Stimulated activated CD8-positive, alpha-beta memory T cell treated with anti-CD3 and anti-CD28 coated beads, Interleukin-15, amount 100 ng/mL, for 4 hours (primary cell): ENCODE data around the gene ANXA9.

Source experiments
- DNase-seq, 2 donors: peaks; one replicate each; pipeline ENCODE4 v3.0.0-alpha.2; 2020; ENCODE audit warnings: low read depth in 2 of 2

Gene ANXA9

DNA sequence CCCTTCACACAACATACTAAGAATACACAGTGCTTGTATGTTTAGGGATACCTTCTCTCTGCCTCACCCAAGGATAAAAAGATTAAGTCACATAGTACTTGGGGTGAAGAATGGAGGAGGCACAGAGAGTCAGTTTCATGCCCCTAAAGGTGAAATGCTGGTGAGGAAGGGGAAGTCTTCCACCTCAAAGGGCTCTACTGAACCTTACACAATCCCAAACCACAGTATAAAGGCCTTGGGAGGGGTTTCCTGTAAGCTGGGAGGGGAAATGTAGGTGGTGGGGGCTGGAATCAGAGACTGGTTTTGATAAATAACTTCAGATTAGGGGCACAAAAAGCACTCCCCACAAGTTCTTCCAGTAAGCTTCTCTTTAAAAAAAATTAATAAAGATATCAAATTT lies 21.1 kb downstream of the ANXA9 start:
- no peak for DNase-seq

DNA sequence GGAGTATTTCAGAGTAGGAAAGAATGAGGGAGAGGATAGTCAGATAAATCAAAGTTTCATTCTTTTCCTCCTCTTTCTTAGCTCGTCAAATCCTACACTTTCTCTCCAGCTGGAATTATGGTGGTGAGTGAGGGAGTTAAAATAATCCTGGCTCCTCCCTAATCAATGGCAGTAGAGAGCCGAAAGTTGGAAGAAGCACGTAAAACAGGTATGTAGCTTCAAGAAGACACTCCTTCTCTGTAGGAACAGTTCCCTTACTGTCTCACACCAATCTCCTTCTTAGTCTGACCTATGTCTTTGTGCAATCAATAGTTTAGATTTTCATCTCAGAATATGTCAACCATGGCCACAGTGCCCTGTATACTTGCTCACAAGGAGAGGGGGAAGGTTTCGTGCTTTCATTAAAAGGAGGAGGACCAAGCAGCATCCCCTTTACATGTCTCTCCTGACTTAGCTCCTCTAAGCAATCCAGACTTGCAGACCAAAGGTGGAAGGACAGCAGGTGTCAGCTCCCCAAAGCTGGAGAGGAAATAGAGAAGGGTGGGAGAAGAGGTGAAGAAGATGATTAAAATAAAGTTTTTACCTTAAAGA lies 23.7 kb downstream of the ANXA9 start:
- DNase-seq: no peak

DNA sequence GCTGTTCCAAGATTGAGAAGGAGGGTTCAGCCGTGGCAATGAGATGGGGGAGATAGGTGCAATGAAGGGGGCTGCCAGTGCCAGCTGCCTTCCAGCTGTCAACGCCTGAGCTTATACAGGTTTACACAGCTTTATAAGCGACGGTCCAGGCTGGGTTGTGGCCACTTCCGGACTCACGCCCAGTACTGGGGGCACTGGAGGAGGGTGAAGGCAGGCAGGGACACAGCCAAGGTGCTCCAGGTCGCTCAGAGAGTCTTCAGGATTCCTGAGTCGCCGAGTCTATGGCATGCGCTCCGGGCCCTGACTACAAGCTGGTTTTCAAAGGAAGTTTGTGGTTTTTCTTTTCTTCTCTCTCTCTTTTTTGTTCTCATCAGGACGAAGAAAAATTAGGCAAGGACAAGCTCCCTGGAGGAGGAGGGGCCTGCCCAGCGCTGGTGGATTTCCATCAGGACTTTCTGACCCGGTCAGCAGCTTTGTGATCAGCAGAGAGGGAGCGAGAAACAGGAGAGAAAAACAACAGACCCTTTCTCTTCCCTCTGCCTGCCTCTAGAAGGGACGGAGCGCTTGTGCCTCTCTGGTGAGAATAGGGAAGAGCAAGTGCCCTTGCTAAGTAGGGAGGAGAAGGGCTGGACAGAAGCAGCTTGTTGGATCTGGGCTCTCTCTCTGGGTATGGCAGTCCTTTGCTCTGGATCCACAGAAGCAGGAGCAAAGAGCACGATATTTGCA lies 24.4 kb downstream of the ANXA9 start, which contains the start of gene MINDY1:
MINDY1 (minus strand) TSS at position 576 of the 726 bp plus-strand sequence. CDS start 4,285 bp downstream, outside the sequence.
- no peak for DNase-seq

DNA sequence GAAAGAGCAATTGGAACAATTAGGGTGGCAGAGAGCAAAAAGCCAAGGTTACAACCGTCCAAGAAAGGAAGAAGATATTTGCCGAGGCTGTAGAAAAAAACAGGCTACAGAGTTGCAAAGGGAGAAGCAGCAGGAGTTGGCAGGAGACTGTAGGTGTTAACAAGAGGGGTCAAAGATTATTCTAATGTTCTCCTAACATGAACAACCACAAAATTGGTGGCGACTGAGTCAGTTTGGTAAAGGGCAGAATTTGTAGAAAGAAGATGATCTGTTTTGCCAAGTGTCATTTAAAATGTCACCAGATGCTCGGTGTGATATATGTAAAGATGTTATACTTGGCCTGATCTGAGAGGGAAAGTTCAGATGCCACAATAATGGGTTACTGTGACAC lies 25.8 kb downstream of the ANXA9 start:
- DNase-seq: no peak

DNA sequence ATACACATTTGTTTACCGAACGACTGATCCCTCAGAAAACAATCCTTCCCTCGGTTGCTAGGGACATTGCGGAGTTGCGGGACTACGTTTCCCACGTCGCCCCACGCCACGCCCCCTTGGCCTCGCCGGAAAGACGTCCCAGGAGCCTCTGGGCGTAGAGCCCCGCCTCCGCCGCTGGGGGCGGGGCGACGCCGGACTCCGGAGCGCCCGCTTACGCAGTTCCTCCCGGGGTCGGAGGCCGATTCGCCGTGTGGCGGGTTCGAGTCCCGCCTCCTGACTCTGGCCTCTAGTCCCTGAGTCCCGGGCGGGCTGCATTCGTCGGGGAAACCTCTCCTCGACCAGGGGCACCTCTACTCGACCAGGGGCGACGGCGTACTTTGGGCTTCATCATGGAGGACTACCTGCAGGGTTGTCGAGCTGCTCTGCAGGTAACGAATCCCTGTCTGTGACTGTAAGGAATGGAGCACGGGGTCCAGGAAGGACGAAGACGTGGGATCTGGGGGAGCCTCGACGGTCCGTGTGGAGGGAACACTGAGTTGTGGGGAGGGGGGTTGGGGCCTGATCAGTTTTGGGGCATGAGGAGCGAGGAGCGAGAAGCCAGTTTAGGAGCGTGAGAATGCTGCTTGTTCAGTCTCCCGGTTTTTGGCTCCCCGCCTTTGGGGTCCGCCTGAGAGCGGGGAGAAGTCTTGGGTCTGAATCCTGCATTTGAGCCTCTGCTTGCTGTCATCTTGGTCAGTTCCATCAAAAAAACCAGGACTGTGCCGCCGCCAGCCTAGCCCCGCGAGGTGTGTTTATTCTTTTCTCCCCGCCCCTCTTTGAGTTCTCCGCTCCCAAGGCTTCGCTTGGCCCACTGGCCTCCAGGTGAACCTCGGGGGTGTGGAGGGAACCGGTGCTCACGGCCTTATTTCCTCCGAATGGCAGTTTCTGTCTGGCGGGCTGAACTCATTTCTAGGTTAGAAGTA lies 26.4 kb downstream of the ANXA9 start, which contains the start of gene PRUNE1:
PRUNE1 (plus strand) TSS at position 206 of the 962 bp plus-strand sequence; CDS start at position 390, 184 bp downstream.
- peak; percentile 85 to 91 for DNase-seq

DNA sequence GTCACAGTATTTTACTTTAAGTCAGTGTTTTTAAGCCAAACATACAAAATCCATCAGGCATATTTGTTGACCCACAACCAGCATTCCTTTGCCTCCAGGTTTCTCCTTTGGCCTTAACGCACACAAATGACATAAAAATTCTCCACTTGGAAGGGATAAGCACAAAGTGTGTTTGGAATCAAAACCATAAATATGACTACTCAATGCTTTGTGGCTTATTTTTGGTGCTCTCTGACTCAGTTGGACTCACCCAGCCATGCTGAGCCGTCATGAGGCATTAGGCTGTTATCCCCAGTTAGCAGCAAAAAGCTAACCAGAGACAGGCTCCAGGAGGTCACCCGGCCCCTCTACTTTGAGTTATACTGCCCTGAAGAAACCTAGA lies 27.1 kb downstream of the ANXA9 start:
- no peak for DNase-seq

DNA sequence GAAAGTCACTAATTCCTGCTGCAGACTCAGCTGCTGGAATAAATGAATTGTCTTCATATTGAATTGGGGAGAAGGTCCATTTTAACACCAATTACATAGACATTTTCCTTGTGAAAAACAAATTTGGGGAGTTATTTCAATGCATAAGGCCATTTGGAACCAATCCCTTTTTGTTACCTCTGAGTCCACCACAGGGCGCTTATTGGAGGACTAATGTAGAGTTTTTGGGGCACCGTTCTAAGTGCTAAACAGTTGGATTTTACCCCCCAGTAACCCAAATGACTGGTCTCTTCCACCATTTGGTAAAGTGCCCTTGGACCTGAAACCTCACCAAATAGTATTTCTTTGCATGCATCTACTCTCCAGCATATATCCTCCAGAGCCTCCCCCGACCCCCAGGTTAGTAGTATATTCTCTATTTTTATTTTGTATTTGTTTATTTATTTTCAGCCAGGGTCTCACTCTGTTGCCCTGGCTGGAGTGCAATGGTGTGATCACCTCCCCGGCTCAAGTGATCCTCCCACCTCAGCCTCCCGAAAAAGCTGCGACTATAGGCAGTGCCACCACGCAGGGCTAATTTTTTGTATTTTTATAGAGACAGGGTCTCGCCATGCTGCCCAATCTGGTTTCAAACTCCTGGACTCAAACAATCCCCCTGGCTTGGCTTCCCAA lies 27.7 kb downstream of the ANXA9 start:
- DNase-seq: no peak

DNA sequence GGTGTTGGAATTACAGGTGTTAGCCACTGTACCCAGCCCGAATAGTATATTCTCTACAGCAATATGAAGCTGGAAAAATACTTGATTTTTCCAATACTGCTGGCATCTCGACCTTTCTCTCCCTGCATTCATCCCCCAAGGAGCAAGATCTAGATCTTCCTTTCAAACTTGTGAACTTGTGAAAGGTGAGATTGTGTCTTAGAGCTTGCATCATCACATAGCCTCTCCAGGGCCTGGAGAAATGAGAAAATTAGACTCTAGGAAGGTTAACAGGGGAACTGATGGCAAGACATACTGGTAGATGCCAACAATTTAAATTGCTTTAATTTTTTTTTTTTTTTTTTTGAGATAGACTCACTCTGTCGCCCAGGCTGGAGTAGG lies 28.2 kb downstream of the ANXA9 start:
- DNase-seq: no peak

DNA sequence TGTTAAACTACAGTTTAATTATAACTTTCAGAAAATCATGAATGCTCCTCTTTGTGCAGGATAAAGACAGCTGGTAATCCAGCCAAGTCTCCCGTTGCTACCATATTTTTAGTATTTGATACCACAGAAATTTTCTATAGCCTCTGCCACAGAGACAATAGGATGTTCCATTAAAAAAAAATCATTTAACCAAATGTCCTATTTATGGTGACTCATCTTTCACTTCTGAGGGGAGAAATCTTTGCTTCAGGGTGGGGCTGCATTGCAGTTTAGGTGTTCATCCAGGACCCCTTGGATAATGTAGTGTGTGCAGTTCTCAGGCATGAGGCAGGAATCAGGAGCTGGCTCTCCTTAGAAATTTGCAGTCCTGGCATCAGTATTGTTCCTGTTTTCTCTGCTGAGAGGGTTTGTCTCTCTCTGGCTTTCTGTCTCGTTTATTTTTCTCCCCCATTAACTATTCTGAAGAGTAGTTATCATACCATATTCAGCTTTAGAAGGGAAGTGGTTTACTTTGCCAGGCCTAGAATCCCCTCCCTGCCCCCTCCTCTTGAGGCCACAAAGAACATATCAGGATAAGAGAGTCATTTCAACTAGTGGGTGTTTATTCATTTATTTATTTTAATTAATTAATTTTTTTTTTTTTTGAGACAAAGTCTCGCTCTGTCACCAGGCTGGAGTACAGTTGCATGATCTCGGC lies 29.2 kb downstream of the ANXA9 start:
- DNase-seq: no peak

DNA sequence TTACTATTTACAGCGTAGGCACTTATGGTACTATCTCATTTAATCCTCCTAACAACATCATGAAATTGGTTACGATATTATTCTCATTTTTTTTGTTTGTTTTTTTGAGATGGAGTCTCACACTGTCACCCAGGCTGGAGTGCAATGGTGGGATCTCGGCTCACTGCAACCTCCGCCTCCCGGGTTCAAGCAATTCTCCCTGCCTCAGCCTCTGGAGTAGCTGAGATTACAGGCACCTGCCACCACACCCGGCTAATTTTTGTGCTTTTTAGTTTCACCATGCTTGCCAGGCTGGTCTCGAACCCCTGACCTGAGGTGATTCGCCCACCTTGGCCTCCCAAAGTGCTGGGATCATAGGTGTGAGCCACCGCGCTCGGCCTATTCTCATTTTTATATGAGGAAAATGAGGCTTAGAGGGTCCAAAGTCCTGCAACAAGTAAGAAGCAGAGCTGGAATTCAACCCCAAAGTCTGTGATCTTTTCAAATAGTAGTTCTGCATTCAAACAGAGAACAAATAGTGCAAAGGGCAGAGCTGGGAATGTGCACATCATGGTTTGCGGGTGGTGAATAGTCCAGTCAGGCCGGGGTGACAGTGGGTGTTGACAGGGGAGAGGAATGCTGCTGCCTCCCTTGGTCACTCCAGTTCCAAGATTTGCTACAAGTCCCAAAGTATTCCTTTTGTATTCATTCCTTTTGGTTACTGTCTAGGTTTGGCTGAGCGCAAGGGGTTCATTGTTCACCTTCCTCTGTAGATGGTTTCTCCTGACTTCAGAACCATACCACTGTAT lies 30.8 kb downstream of the ANXA9 start:
- no peak for DNase-seq

DNA sequence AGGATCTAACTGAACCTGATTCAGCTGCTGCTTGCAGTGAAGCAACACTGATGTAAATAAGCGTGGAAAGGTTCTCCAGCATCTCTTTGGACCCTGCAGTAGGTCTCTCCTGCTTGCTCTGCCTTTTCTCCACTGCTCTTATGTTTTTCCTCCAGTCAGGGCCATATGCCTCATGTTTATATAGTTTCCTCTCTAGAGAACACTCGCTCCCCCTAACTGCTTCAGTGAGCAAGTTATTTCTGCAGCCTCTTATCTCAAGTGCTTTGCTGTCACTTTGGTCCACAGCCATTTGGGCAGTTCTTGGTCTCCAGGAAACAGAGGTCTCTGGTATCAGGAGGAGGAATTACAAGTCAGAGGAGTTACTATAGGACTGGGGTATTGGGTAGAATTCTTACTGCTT lies 31.4 kb downstream of the ANXA9 start:
- DNase-seq: no peak

DNA sequence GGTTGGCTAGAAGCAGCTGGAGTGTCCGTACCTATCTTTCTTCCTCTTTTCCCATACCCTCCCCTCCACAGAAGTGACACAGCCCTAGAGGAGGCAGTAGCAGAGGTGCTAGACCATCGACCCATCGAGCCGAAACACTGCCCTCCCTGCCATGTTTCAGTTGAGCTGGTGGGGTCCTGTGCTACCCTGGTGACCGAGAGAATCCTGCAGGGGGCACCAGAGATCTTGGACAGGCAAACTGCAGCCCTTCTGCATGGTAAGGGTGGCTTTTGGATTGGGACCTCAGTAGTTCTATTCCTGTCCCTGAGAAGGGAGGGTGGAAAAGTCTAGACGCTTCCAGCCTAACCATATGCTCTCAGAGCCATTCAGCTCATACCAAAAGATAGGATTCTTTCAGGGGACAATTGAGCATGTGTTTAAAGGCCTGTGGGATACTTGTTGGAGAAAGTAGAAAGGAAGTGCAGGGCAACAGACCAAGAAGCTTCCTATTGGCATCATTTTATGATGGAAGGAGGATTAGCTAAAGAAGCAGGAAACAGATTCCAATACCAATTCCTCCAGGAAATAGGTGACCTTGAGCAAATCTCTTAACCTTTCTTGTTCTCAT lies 42.6 kb downstream of the ANXA9 start:
- peak; percentile 53 to 75 for DNase-seq

DNA sequence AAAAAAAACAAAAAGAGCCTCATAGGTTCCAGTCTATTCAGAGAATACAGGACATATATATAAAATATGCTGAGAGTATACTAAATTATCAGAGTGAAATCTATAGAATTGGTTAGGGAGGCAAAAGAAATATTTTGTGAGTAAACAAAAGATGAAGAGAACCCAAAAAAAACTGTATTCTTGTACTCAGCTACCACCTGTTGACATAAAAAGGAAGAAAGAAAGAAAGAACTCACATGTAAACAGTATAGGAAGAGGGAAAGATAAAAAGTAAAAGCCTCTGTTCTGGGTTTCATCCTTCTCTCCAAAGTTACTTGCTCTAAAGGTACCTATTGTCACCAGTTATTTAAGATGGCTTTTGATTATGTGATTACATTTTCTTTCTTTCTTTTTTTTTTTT lies 44.4 kb downstream of the ANXA9 start:
- no peak for DNase-seq

DNA sequence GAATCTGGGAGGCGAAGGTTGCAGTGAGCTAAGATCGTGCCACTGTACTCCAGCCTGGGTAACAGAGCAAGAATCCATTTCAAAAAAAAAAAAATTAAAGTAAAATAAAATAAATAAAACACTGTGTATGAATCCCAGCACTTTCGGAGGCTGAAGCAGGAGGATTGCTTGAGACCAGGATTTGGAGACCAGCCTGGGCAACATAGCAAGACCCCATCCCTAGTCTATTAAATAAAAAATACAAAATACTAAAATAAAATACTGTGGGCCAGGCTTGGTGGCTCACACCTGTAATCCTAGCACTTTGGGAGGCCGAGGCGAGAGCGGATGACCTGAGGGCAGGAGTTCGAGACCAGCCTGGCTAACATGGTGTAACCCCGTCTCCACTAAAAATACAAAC lies 50.1 kb downstream of the ANXA9 start:
- DNase-seq: no peak

DNA sequence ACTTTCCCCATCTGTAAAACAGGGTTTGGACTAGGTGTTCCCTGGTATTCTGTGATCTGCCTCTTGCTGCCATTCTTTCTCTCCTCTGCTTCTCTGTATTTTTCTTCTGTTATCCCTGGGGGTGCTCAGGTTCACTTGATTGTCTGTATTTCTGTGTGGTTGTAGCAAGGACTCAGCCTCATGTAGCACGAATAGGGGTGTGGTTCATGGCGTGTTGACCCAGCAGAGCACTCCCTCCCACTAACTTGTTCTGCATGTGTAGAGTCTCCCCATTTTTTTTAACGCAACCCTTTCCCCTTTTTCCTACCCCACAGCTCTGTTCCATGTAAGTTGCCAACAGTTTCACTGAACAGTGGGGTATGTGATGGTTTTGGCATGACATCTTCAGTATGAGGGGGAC lies 53.1 kb downstream of the ANXA9 start:
- DNase-seq: no peak

DNA sequence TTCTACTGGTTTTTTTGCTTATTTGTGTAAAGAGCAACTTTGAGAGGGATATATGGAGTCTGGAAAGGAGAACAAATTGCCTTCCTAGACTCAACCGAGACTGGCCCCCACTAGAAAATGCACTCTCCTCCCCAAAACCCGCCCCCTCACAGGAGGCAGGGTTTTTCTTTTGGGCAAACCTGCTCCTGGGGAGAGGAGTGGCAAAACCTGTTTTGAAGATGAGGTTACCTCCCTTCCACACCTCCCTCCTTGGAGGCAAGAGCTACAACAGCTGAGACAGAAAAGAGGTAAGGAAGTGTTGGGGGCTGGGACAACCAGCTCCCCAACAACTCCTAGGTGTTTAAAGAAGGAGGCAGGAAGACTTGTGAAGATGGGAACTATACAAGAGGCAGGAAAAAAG lies 54.3 kb downstream of the ANXA9 start, which contains the start of gene BNIPL:
BNIPL (plus strand) TSS at position 231 of the 400 bp plus-strand sequence; CDS start at position 371, 140 bp downstream.
- no peak for DNase-seq

DNA sequence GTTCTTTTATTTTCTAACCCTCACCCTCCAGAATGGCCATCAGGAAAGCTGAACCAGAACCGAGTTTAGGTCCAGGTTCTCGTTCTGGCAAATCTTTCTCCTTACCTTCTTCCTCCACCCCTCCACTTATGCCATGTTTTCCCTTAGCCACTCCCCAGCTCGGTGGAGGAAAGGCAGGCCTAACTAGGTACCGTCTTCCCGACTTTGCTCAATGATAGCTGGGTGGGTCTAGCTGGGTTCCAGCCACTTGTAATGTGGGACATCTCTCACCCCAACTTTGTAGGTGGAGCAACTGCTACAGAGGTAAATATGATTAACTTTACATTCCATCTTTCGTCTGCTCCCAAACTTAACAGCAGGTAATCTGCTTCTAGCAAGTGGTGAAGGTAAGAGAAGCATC lies 54.9 kb downstream of the ANXA9 start:
- no peak for DNase-seq

DNA sequence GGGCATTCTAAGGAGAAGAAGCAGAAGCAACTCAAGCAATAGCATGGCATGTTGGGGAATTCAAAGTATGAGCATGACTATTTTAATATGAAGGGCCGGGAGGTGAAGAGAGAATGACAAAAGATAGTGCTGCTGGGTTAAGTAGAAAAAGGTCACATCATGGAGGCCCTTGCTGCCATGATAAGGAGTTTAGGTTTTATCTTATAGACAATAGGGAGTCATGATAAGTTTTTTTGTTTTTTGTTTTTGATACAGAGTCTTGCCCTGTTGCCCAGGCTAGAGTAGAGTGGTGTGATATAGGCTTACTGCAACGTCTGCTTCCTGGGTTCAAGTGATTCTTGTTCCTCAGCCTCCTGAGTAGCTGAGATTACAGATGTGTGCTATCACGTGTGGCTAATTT lies 57.4 kb downstream of the ANXA9 start:
- no peak for DNase-seq

DNA sequence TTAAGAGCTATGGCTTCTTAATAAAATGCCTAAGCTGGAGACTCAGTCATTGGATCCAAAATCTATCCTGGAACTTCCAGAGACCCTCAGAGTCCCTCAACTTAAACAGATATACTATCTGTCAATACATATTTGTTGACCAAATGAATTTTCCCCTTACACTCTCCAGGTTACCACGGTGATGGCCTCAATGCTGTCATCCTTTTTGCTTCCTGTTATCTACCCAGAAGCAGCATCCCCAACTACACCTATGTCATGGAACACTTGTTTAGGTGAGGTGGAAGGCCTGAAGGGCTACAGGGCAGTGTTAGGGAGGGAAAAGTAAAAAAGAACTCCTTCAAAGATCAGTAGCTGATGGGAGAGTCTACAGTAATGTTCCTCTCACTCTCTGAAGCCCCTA lies 61.1 kb downstream of the ANXA9 start:
- no peak for DNase-seq
